ENCODE data around the gene C11orf52. TPM values are rescaled to one million over a fixed set of nuclear protein-coding genes. Genes with fewer than 3 reads are reported as not detected.
A peak's percentile ranks its signal among the peaks of the same experiment; 100 is the strongest.

Gene C11orf52
- total and polyA plus RNA-seq, 2 of the 13 experiments (the other 11 are each of a cell fraction or from before 2014, with no cell fraction given), result 7.4 to 11.0 TPM

DNA sequence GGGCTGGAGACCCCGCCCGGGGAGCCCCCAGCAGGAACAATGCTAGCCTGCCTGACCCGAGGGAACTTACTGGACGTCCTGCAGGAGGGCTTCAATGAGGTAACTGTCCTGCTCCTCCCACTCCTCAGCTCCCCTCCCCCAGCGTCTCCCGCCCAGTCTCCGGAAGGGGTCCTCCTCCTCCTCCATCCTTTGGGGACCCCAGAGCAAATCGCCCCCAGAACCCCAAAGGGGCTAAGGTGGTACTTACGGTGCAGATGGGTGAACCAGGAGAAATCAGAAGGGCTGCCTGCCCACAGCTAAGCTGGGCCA lies 18.7 kb downstream of the C11orf52 start (continued):
- TF ChIP-seq, protein P1, sequence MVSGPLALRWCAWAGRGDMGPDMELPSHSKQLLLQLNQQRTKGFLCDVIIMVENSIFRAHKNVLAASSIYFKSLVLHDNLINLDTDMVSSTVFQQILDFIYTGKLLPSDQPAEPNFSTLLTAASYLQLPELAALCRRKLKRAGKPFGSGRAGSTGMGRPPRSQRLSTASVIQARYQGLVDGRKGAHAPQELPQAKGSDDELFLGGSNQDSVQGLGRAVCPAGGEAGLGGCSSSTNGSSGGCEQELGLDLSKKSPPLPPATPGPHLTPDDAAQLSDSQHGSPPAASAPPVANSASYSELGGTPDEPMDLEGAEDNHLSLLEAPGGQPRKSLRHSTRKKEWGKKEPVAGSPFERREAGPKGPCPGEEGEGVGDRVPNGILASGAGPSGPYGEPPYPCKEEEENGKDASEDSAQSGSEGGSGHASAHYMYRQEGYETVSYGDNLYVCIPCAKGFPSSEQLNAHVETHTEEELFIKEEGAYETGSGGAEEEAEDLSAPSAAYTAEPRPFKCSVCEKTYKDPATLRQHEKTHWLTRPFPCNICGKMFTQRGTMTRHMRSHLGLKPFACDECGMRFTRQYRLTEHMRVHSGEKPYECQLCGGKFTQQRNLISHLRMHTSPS (CRISPR knock-in tag; IDR thresholded peaks at IDR 0.05; ENCODE audit: low read depth), result no peak
- no peak for TF ChIP-seq ZFX (CRISPR knock-in tag; IDR thresholded peaks at IDR 0.05; ENCODE audit: low read depth)
- TF ChIP-seq, protein P2, sequence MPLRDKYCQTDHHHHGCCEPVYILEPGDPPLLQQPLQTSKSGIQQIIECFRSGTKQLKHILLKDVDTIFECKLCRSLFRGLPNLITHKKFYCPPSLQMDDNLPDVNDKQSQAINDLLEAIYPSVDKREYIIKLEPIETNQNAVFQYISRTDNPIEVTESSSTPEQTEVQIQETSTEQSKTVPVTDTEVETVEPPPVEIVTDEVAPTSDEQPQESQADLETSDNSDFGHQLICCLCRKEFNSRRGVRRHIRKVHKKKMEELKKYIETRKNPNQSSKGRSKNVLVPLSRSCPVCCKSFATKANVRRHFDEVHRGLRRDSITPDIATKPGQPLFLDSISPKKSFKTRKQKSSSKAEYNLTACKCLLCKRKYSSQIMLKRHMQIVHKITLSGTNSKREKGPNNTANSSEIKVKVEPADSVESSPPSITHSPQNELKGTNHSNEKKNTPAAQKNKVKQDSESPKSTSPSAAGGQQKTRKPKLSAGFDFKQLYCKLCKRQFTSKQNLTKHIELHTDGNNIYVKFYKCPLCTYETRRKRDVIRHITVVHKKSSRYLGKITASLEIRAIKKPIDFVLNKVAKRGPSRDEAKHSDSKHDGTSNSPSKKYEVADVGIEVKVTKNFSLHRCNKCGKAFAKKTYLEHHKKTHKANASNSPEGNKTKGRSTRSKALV (CRISPR knock-in tag; IDR thresholded peaks at IDR 0.05), result no peak
- 0 out of 2 replicates have a peak, but pooled peaks have one; percentile 28 for TF ChIP-seq AHR (CRISPR knock-in tag; IDR thresholded peaks at IDR 0.05)
- TF ChIP-seq KMT2B (CRISPR knock-in tag; IDR thresholded peaks at IDR 0.05), result peak; percentile 58; the same call in 1 of the 2 replicates
- no peak for TF ChIP-seq NFATC3 (CRISPR knock-in tag; IDR thresholded peaks at IDR 0.05)
- no peak for TF ChIP-seq SNAI1 (CRISPR knock-in tag; IDR thresholded peaks at IDR 0.05; ENCODE audit: borderline replicate concordance)
- no peak for TF ChIP-seq CHCHD3 (CRISPR knock-in tag; IDR thresholded peaks at IDR 0.05)
- no peak for TF ChIP-seq ZNF792 (CRISPR knock-in tag; IDR thresholded peaks at IDR 0.05)
- no peak for TF ChIP-seq ZNF317 (CRISPR knock-in tag; IDR thresholded peaks at IDR 0.05)
- 0 out of 2 replicates have a peak, but pooled peaks have one; percentile 26 for TF ChIP-seq CEBPG (CRISPR knock-in tag; IDR thresholded peaks at IDR 0.05)
- no peak for TF ChIP-seq GTF3A (CRISPR knock-in tag; conservative IDR thresholded peaks at IDR 0.05)
- TF ChIP-seq HNF4G (IDR thresholded peaks at IDR 0.05; ENCODE audit: borderline replicate concordance, low read depth, low read length), result no peak
- TF ChIP-seq HNF4G (CRISPR knock-in tag; IDR thresholded peaks at IDR 0.05; ENCODE audit: borderline replicate concordance, low read depth), result no peak
- 0 out of 4 replicates have a peak, but pooled peaks of 1 of the 2 experiments have one; percentile 7 for TF ChIP-seq POLR2A (IDR thresholded peaks at IDR 0.05; ENCODE audit: insufficient read depth in 1 of 2, low read depth in 2 of 2, low read length in 2 of 2)
- TF ChIP-seq RXRA (CRISPR knock-in tag; IDR thresholded peaks at IDR 0.05), result no peak
- TF ChIP-seq RAD51 (IDR thresholded peaks at IDR 0.05; ENCODE audit: borderline replicate concordance), result no peak
- no peak for TF ChIP-seq ZNF44 (CRISPR knock-in tag; IDR thresholded peaks at IDR 0.05)
- TF ChIP-seq SP5 (CRISPR knock-in tag; IDR thresholded peaks at IDR 0.05; ENCODE audit: borderline replicate concordance, low read depth), result peak; percentile 21; the same call in 1 of the 2 replicates
- TF ChIP-seq ZNF331 (CRISPR knock-in tag; IDR thresholded peaks at IDR 0.05), result 0 out of 2 replicates have a peak, but pooled peaks have one; percentile 0
- no peak for TF ChIP-seq ZNF547 (CRISPR knock-in tag; IDR thresholded peaks at IDR 0.05)
- TF ChIP-seq ZNF274 (CRISPR knock-in tag; IDR thresholded peaks at IDR 0.05), result no peak
- no peak for TF ChIP-seq ZNF224 (CRISPR knock-in tag; IDR thresholded peaks at IDR 0.05)
- no peak for TF ChIP-seq POLR2AphosphoS2 (IDR thresholded peaks at IDR 0.05; ENCODE audit: low read depth, low read length)
- 0 out of 2 replicates have a peak, but pooled peaks have one; percentile 4 for TF ChIP-seq ZSCAN31 (CRISPR knock-in tag; IDR thresholded peaks at IDR 0.05; ENCODE audit: low read depth)
- no peak for TF ChIP-seq MYC (CRISPR knock-in tag; IDR thresholded peaks at IDR 0.05; ENCODE audit: borderline replicate concordance)
- no peak for TF ChIP-seq SETDB1 (CRISPR knock-in tag; IDR thresholded peaks at IDR 0.05; ENCODE audit: borderline replicate concordance)
